ENCODE measurements around the gene GRB10. TPM values are rescaled to one million over a fixed set of nuclear protein-coding genes. Genes with fewer than 3 reads are reported as not detected.

The GRB10 gene
- total and polyA plus RNA-seq, 2 donors (not counting 3 experiments of a cell fraction or from before 2014, with no cell fraction given) = 43.7 to 240 TPM

DNA sequence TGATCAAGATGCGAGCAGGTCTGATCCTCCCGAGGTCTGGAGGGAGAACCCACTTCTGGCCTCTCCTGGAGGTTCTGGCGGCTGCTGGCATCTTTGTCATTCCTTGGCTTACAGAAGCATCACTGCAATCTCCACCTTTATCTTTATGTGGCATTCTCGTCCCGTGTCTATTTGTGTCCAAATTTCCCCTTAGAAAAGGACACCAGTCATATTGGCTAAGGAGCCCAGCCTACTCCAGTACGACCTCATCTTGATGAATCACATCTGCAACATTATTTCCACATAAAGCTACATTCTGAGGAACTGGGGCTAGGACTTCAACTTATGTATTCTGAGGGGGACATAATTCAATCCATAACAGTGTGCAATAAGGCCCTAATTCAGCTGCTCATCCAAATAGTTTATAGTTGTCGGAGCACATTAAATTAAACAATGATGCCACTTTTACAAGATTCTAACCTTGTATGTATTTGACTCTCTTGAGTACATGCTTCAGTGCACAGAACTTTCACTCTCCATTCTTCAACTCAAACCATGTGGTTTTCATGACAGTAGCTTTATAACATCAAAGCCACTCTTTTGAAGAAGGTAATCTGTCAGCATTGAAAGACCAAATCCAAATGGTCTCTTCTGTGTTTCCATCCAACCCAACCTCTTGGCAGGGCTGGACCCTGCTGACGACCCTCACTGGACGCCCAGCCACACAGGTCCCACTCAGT lies 131.3 kb downstream of the GRB10 start:
- no peaks in the 10 kb centered on the region for H4K20me1 ChIP-seq (replicated peaks; ENCODE audit: control insufficient read depth, extremely low read depth, insufficient read depth, low read length)
- H3K4me2 ChIP-seq (ENCODE audit: insufficient read depth, low read length) = no peak overlapping the region
- no peaks in the 10 kb centered on the region for H3K27me3 ChIP-seq (ENCODE audit: control insufficient read depth in 2 of 2, insufficient read depth in 2 of 2, low read length in 2 of 2)
- H3K9me1 ChIP-seq (replicated peaks; ENCODE audit: control insufficient read depth, extremely low read depth, insufficient read depth, low read length) = no peaks in the 10 kb centered on the region
- dilution Hi-C loops (cut with MboI; ENCODE audit: extremely low pct_ligation_motif_present, low sequenced_read_pairs) (no loop called here), intact Hi-C loops (cut with micrococcal nuclease) (no loop called here)
- H3K4me1 ChIP-seq (ENCODE audit: control insufficient read depth, extremely low read depth, insufficient read depth, low read length) = peaks cover under 1% of the 10 kb centered on the region
- no peak overlapping the region for H2AFZ ChIP-seq (ENCODE audit: low read depth, low read length)
- H3K36me3 ChIP-seq (ENCODE audit: control insufficient read depth in 2 of 2, extremely low read depth in 1 of 2, insufficient read depth in 2 of 2, low read length in 2 of 2) = peaks cover 0 to 33% of the 10 kb centered on the region in 2 experiments
- FAIRE-seq = no peak
- H3K79me2 ChIP-seq (ENCODE audit: control insufficient read depth, insufficient read depth, low read length) = peaks cover 58% of the 10 kb centered on the region
- no peak for DNase-seq (ENCODE audit: low read depth, low spot score)
- ChIA-PET CTCF (interaction anchor here (0.7 kb wide), 1 partner anchor 490 kb away, joined by 3 read pairs; no protein-coding TSS in a partner anchor), POLR2A (no interaction called here)
- no TSS peak for BruUV-seq (replicated peaks)
- H3K9ac ChIP-seq (replicated peaks; ENCODE audit: extremely low read depth, insufficient read depth, low read length) = no peak overlapping the region
- H3K9me3 ChIP-seq (replicated peaks; ENCODE audit: control insufficient read depth, insufficient read depth, low read length) = no peaks in the 10 kb centered on the region
- H3K27ac ChIP-seq (ENCODE audit: insufficient read depth, low read depth, low read length) = no peak overlapping the region
- TF ChIP-seq POLR2A (IDR thresholded peaks at IDR 0.05; ENCODE audit: low read depth, low read length) (no peak), EZH2 (IDR thresholded peaks at IDR 0.05; ENCODE audit: borderline replicate concordance, low read depth, low read length, severe bottlenecking) (no peak), JUN (IDR thresholded peaks at IDR 0.05; ENCODE audit: borderline replicate concordance, insufficient read depth, insufficient read length, low read depth) (no peak), POLR2AphosphoS5 (IDR thresholded peaks at IDR 0.05; ENCODE audit: insufficient read depth, low read depth, low read length) (no peak), FOS (IDR thresholded peaks at IDR 0.05; ENCODE audit: borderline replicate concordance, insufficient read depth, low read length) (no peak), MYC (IDR thresholded peaks at IDR 0.05; ENCODE audit: low read depth, low read length) (no peak), GATA2 (IDR thresholded peaks at IDR 0.05; ENCODE audit: insufficient read depth, insufficient read length, low read depth, low read length) (no peak)
- TF ChIP-seq, protein P1, sequence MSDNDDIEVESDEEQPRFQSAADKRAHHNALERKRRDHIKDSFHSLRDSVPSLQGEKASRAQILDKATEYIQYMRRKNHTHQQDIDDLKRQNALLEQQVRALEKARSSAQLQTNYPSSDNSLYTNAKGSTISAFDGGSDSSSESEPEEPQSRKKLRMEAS (IDR thresholded peaks at IDR 0.05; ENCODE audit: insufficient read depth, insufficient read length) = no peak
- TF ChIP-seq, protein P2, sequence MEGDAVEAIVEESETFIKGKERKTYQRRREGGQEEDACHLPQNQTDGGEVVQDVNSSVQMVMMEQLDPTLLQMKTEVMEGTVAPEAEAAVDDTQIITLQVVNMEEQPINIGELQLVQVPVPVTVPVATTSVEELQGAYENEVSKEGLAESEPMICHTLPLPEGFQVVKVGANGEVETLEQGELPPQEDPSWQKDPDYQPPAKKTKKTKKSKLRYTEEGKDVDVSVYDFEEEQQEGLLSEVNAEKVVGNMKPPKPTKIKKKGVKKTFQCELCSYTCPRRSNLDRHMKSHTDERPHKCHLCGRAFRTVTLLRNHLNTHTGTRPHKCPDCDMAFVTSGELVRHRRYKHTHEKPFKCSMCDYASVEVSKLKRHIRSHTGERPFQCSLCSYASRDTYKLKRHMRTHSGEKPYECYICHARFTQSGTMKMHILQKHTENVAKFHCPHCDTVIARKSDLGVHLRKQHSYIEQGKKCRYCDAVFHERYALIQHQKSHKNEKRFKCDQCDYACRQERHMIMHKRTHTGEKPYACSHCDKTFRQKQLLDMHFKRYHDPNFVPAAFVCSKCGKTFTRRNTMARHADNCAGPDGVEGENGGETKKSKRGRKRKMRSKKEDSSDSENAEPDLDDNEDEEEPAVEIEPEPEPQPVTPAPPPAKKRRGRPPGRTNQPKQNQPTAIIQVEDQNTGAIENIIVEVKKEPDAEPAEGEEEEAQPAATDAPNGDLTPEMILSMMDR (IDR thresholded peaks at IDR 0.05; ENCODE audit: extremely low read depth in 1 of 2, insufficient read depth in 1 of 2, low read depth in 1 of 2, low read length in 2 of 2) = no peak
- no peak overlapping the region for H3K4me3 ChIP-seq (replicated peaks in 1 of 3; ENCODE audit: insufficient read depth in 1 of 3, low read depth in 1 of 3, low read length in 3 of 3)

Data from endothelial cell of umbilical vein (primary cell).